T-helper 2 cell treated with Interferon-gamma antibody and Interleukin-4, amounts not matched to agents 100 ng/mL and 5 ng/mL, for 36 hours (primary cell): ENCODE results near the gene BEGAIN. TPM values are rescaled to one million over a fixed set of nuclear protein-coding genes. Genes with fewer than 3 reads are reported as not detected.

Source experiments
- total RNA-seq: library from RNA; stranded (reverse); gene quantifications from 2 replicates; pipeline ENCODE4 v1.2.3, GENCODE V29; 2022

BEGAIN gene
- total RNA-seq, 1 donor from 2014 or later, result 2.2 TPM

Other genes starting within 250 kb of the BEGAIN start
- 9.3 and 10.1 TPM in 2 replicates for gene WDR25, start 210.9 kb downstream of the BEGAIN start, total RNA-seq
- not detected in 2 replicates for gene DLK1, start 139.5 kb upstream of the BEGAIN start, total RNA-seq
- gene MEG3, start 238.7 kb upstream of the BEGAIN start, total RNA-seq, result not detected in 2 replicates